Keratinocyte (primary cell): ENCODE data around the gene CACNA1C.

Experiments
- CTCF ChIP-seq, 3 experiments: IDR thresholded peaks in 1 of 3; conservative IDR thresholded peaks in 1 of 3; optimal IDR thresholded peaks in 1 of 3; 2 replicates in 2 of 3; 3 replicates in 1 of 3; pipeline versions ENCODE3 to v1.5.1; 2011; ENCODE audit warnings: low read length in 3 of 3, mild to moderate bottlenecking in 3 of 3, moderate library complexity in 2 of 3, control low read depth in 1 of 3, inconsistent platforms in 1 of 3; ENCODE audit not compliant: insufficient read depth in 2 of 3; ENCODE audit errors: extremely low read depth in 1 of 3
- EZH2 ChIP-seq: IDR thresholded peaks from one replicate; pipeline ENCODE4 v1.6.1; 2012; ENCODE audit warnings: inconsistent platforms, mild to moderate bottlenecking, low read length, moderate library complexity

DNA sequence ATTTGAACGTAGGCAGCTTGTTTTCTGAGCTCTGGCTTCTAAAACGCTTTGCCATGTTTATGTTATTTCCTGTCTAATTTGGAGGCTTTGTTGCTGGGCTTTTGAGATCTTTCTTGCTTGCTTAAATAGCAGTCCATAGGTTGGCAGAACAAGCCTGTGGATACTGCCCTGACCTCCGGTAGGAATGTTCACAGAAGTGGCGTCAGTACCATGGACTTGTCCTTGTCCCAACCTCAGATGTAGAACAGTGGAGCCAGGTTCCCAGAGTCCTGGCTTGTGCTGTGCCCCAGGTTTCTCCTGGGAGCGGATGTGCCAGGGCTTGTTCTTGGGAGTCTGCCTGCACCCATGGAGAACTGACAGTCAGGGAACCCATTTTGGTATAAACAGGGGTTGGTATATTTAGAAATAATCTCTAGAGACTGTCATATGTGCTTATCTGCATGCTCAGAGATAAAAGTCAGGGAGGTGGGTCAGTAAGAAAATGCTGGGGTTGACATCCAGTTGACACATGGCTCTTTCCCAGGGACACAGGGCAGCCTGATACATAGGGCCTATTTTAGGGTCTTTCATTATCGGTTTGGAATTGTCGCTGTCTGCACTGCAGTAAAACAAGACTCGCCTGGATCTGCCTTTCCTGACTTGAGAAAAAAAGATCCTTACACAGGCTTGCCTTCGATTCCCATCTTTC is 22.9 kb downstream of the CACNA1C start:
- TF ChIP-seq CTCF (optimal IDR thresholded peaks at IDR 0.05 in 1 of 3, IDR thresholded peaks at IDR 0.05 in 1 of 3, conservative IDR thresholded peaks at IDR 0.05 in 1 of 3; ENCODE audit: extremely low read depth in 1 of 3, insufficient read depth in 2 of 3, low read length in 3 of 3) = no peak
- TF ChIP-seq EZH2 = no peak
